Measurements from ENCODE around the gene SNX10. TPM values are rescaled to one million over a fixed set of nuclear protein-coding genes. Genes with fewer than 3 reads are reported as not detected.

SNX10 gene
- total RNA-seq, 1 donor from 2014 or later: 0.53 TPM

- no peak for FAIRE-seq
- H3K27me3 ChIP-seq (ENCODE audit: control insufficient read depth, insufficient read depth, low read length): peaks cover 5% of the 10 kb centered on the region
Measured at GRCh38 chr7:26374647-26375373, 83.1 kb downstream of the SNX10 start.

GRCh38 chr7:26375726-26376174 lies 84.1 kb downstream of the SNX10 start:
- no peak for DNase-seq (ENCODE audit: low read depth)
- TF ChIP-seq CTCF (IDR thresholded peaks at IDR 0.05; ENCODE audit: insufficient read depth, low read length, severe bottlenecking): no peak
- FAIRE-seq: no peak
- Histone ChIP-seq H3K36me3 (ENCODE audit: control insufficient read depth, insufficient read depth, low read length) (no peaks in the 10 kb centered on the region), H3K27me3 (ENCODE audit: control insufficient read depth, insufficient read depth, low read length) (peaks cover 5% of the 10 kb centered on the region), H3K4me3 (ENCODE audit: low read depth, low read length) (peak overlapping the region; percentile 38)

More at GRCh38 chr7:26374647-26375373, 83.1 kb downstream of the SNX10 start:
- Histone ChIP-seq H3K36me3 (ENCODE audit: control insufficient read depth, insufficient read depth, low read length) (no peaks in the 10 kb centered on the region), H3K4me3 (ENCODE audit: low read depth, low read length) (no peak overlapping the region)
- no peak for DNase-seq (ENCODE audit: low read depth)
- TF ChIP-seq CTCF (IDR thresholded peaks at IDR 0.05; ENCODE audit: insufficient read depth, low read length, severe bottlenecking): no peak

- no peaks in the 10 kb centered on the region for H3K36me3 ChIP-seq (ENCODE audit: control insufficient read depth, insufficient read depth, low read length)
- FAIRE-seq (no peak), DNase-seq (ENCODE audit: low read depth) (no peak)
- no peak for TF ChIP-seq CTCF (IDR thresholded peaks at IDR 0.05; ENCODE audit: insufficient read depth, low read length, severe bottlenecking)
- peak overlapping the region; percentile 38 for H3K4me3 ChIP-seq (ENCODE audit: low read depth, low read length)
- H3K27me3 ChIP-seq (ENCODE audit: control insufficient read depth, insufficient read depth, low read length): peaks cover 5% of the 10 kb centered on the region
Measured at GRCh38 chr7:26376175-26376917, 84.7 kb downstream of the SNX10 start.

- Histone ChIP-seq H3K27me3 (ENCODE audit: control insufficient read depth, insufficient read depth, low read length) (peaks cover 5% of the 10 kb centered on the region), H3K4me3 (ENCODE audit: low read depth, low read length) (no peak overlapping the region), H3K36me3 (ENCODE audit: control insufficient read depth, insufficient read depth, low read length) (no peaks in the 10 kb centered on the region)
- TF ChIP-seq CTCF (IDR thresholded peaks at IDR 0.05; ENCODE audit: insufficient read depth, low read length, severe bottlenecking): no peak
- DNase-seq (ENCODE audit: low read depth) (no peak), FAIRE-seq (no peak)
Measured at GRCh38 chr7:26378016-26378415, 86.4 kb downstream of the SNX10 start.

GRCh38 chr7:26379711-26380110 lies 88.0 kb downstream of the SNX10 start:
- H3K27me3 ChIP-seq (ENCODE audit: control insufficient read depth, insufficient read depth, low read length): peaks cover 7% of the 10 kb centered on the region
- no peak for FAIRE-seq
- DNase-seq (ENCODE audit: low read depth): no peak

More at GRCh38 chr7:26379711-26380110, 88.0 kb downstream of the SNX10 start:
- no peak overlapping the region for H3K4me3 ChIP-seq (ENCODE audit: low read depth, low read length)
- no peak for TF ChIP-seq CTCF (IDR thresholded peaks at IDR 0.05; ENCODE audit: insufficient read depth, low read length, severe bottlenecking)
- no peaks in the 10 kb centered on the region for H3K36me3 ChIP-seq (ENCODE audit: control insufficient read depth, insufficient read depth, low read length)
